ENCODE data around the gene H6PD. TPM values are rescaled to one million over a fixed set of nuclear protein-coding genes. Genes with fewer than 3 reads are reported as not detected.
A peak's percentile ranks its signal among the peaks of the same experiment; 100 is the strongest.

H6PD gene
- total and polyA plus RNA-seq, 8 donors: 8.7 to 34.2 (median 16.1) TPM

DNA sequence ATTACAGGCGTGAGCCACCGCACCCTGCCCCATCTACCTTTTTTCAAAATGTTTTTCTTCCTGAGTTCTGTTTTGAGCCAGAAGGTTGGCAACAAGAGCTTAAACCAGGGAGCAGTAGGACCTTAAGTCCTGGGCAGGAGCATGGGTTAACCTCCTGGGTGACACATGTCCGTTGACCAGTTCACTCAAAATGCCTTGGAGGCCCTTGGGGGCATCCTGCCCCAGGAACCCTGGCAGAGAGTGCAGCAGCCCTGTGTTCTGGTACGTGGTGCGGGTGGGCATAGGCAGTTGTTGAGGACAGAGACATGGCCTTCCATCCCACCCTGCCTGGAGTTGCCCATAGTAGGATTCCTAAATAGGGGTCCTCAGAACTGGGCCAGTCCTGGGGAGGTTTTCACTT is 11.6 kb downstream of the H6PD start:
- peaks cover 43 to 56% (median 45%) of the 10 kb centered on the region in 3 donors for H3K4me1 ChIP-seq
- 95 to 96% methylated on average over 5 of the region's 5 CpGs for WGBS, 2 donors

DNA sequence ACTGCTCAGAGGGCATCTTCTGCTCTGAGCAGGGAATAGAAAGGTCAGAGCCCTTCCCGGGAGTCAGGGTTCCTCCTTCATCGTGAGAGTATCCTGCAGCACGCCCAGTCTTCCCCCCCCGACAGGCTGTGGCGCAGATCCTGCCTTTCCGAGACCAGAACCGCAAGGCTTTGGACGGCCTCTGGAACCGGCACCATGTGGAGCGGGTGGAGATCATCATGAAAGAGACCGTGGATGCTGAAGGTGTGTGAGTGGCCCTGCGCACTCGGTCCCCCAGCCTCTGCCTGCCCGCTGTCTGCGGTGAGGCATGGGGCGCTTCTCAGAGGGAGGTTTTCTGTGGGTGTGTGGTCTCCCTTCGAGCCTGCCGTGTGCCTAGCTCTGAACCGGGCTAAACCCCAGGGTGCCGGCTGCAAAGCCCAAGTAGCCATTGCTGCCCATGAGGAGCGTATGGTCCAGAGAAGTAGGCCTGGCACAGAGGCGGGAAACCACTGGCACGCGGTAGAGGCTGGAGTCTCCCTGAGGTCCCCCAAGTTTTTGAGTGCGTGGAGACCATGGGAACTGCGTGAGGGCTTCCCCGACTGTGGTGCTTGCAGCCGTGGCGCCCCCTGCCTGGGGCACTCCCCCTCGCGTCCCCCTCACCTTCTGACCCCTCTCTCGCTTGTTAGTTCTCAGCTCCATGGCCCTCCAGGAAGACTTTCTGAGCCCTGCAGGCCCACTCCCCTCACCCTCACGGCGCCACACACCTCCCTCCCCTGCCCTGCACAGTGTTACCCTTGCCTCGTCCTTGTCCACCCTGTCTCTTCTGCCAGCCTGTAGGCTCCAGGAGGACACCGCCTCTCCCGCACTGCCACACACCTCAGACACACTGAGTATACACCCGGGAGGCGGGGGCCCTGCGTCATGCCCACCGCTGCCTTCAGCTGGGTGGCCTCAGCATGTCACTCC is 12.5 kb downstream of the H6PD start:
- no peak overlapping the region for H3K27ac ChIP-seq
- no peak overlapping the region for H3K4me3 ChIP-seq
- H3K27me3 ChIP-seq: no peaks in the 10 kb centered on the region
- FAIRE-seq: no peak
- 93 to 94% methylated on average over 41 of the region's 41 CpGs for WGBS, 2 donors
- no peak for ATAC-seq
- TF ChIP-seq, protein P1, sequence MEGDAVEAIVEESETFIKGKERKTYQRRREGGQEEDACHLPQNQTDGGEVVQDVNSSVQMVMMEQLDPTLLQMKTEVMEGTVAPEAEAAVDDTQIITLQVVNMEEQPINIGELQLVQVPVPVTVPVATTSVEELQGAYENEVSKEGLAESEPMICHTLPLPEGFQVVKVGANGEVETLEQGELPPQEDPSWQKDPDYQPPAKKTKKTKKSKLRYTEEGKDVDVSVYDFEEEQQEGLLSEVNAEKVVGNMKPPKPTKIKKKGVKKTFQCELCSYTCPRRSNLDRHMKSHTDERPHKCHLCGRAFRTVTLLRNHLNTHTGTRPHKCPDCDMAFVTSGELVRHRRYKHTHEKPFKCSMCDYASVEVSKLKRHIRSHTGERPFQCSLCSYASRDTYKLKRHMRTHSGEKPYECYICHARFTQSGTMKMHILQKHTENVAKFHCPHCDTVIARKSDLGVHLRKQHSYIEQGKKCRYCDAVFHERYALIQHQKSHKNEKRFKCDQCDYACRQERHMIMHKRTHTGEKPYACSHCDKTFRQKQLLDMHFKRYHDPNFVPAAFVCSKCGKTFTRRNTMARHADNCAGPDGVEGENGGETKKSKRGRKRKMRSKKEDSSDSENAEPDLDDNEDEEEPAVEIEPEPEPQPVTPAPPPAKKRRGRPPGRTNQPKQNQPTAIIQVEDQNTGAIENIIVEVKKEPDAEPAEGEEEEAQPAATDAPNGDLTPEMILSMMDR (IDR thresholded peaks at IDR 0.05): no peak
- H3K9me3 ChIP-seq: no peaks in the 10 kb centered on the region
- intact Hi-C loops (cut with DNase I): no loop called here
- no peak for DNase-seq
- H3K36me3 ChIP-seq: peaks cover 0 to 8% (median 3%) of the 10 kb centered on the region in 3 donors
- peaks cover 38 to 47% (median 43%) of the 10 kb centered on the region in 3 donors for H3K4me1 ChIP-seq

More for the DNA sequence above, 11.6 kb downstream of the H6PD start:
- no peak overlapping the region for H3K27ac ChIP-seq
- peaks cover 0 to 8% (median 3%) of the 10 kb centered on the region in 3 donors for H3K36me3 ChIP-seq
- H3K4me3 ChIP-seq: no peak overlapping the region
- intact Hi-C loops (cut with DNase I): no loop called here
- DNase-seq: no peak
- TF ChIP-seq, protein P1 (IDR thresholded peaks at IDR 0.05): no peak
- no peak for FAIRE-seq
- no peaks in the 10 kb centered on the region for H3K9me3 ChIP-seq
- no peaks in the 10 kb centered on the region for H3K27me3 ChIP-seq
- ATAC-seq: no peak

DNA sequence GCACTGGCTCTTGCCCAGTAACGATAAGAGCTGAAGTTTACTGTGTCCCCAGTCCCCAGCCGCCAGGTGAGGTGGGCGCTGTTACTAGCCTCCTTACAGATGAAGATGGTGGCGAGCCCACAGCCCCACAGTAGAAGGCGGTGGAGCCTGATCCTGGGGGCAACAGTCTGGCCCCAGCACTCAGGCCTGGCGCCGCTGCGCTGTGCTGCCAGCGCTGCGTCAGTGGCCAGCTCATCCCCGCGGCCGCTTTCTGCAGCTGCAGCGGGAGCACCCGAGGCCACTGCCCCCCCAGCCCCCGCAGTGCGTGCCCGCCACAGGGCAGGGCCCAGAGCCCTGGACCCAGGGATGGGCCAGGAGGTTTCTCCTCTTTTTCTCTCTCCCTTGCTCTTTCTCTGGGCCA is 13.3 kb downstream of the H6PD start:
- no peak overlapping the region for H3K4me3 ChIP-seq
- no peak overlapping the region for H3K27ac ChIP-seq
- no peak for ATAC-seq
- peak in 2 of 6 donors; percentile 18 to 50 for DNase-seq
- FAIRE-seq: no peak
- H3K36me3 ChIP-seq: peaks cover 0 to 8% (median 3%) of the 10 kb centered on the region in 3 donors
- H3K9me3 ChIP-seq: no peaks in the 10 kb centered on the region
- peaks cover 30 to 43% (median 40%) of the 10 kb centered on the region in 3 donors for H3K4me1 ChIP-seq
- WGBS, 2 donors: 88 to 95% methylated on average over 17 to 18 of the region's 18 CpGs
- TF ChIP-seq, protein P1 (IDR thresholded peaks at IDR 0.05): no peak
- intact Hi-C loops (cut with DNase I): no loop called here
- no peaks in the 10 kb centered on the region for H3K27me3 ChIP-seq

DNA sequence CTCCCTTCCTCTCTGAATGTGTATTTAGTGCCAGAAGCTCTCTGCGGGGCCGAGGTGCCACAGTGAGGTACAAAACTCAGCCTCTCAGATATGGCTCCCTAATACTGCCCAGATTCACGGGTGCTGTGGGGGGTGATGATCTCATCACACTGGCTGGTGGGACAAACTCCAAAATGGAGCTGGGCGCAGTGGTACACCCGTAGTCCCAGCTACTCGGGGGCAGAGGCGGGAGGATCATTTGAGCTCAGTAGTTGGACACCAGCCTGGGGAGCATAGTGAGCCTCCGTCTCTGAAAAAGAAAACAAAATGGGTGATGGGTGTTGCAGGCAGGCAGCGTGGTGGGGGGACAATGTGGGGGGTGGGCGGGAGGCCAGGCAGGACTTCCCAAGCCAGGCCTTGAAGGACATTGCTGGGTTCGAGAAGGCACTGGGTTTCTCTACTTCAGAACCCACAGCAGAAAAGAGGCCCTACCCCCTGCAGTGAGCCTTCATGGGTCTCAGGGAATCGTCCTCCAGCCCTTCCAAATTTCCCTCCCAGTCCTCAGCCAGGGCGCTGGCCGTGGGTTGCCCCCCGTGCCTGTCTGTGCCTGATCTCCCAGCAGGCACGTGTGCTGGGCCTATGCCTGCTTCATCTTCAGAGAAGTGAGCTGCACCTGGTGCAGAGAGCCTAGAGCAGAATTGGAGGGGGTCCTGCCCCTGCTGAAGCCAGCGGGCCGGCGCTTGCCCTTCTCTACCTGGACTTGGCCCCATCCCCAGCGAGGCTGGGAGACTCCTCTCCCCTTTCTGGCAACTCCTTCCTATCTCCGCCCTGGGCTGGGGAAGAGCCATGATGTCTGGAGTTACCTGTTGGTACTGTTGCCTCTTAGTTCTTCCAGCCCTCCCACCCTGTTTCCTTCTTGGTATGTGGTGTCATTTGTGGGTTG is 14.0 kb downstream of the H6PD start:
- DNase-seq (peak in 2 of 6 donors; percentile 19 to 61), ATAC-seq (no peak), FAIRE-seq (no peak)
- Histone ChIP-seq H3K4me3 (no peak overlapping the region), H3K4me1 (peaks cover 25 to 37% (median 33%) of the 10 kb centered on the region in 3 donors), H3K27me3 (no peaks in the 10 kb centered on the region), H3K27ac (peak overlapping the region in 3 of 4 donors; percentile 69 to 85 (median 72)), H3K9me3 (no peaks in the 10 kb centered on the region), H3K36me3 (peaks cover 0 to 8% (median 3%) of the 10 kb centered on the region in 3 donors)
- TF ChIP-seq, protein P1 (IDR thresholded peaks at IDR 0.05): no peak
- 83 to 88% methylated on average over 21 of the region's 21 CpGs for WGBS, 2 donors
- intact Hi-C loops (cut with DNase I): no loop called here
